ENCODE data around the gene RAD18.

RAD18 gene

DNA sequence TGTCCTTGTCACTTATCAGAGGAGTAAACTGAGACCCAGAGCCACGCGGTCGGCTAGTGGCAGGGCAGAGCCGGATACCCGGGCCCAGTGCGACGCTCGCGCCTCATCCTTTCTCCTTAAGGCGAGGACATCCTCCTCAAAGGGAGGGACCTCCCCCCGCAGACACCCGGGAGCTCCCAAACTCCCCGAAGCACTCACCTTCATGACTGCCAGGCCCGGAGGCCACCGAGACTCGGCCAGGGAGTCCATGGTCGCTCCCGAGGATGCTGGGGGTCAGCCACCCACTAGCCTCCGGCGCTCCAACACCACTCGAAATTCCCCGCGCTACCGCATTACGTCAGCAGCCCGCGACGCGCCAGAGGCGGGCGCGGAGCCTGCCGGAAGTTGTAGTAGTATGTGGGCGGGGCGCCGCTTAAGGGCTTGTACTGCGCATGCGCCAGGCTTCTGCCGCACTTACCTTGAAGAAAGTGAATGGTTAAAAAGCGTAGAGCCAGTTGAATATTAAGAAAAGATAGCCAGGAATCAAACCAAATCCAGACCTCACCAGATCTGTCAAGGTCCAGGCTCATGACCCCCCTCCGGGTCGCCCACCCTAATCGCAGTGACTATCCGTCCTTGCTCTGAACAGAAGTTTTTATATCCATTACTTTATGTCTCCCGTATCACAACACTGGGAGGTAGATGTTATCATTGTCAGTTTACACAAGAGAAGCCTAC lies at the start of gene RAD18:
RAD18 (minus strand) TSS at position 336 of the 717 bp plus-strand sequence; CDS start at position 249, 87 bp downstream.
- peak; percentile 89 for DNase-seq

- DNase-seq = no peak
Observed at GRCh38 chr3:9012521-9012920, 49.2 kb upstream of the RAD18 start.

- no peak for DNase-seq
Observed at GRCh38 chr3:9009976-9010545, 46.8 kb upstream of the RAD18 start.

GRCh38 chr3:9008550-9009255 lies 45.4 kb upstream of the RAD18 start:
- DNase-seq = no peak

DNA sequence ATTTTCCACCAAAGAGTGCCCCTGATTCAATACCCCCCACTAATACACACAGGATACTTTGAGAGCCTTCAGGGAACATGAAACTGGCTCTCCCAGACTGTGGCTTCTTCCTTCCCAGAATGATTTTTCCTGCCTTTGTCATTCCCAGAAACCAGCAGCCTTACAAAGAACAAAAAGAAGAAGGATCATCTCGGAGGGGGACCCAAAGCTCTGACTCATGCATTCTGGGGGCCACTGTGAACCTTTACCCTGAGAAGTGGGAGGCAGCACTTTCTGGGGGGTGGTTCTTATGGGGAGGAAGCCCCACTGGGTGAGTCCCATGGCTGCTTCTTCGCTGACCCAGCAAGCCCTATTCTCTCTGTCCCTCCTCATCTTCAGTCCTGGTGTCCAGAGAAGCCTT lies 44.7 kb upstream of the RAD18 start:
- no peak for DNase-seq

DNA sequence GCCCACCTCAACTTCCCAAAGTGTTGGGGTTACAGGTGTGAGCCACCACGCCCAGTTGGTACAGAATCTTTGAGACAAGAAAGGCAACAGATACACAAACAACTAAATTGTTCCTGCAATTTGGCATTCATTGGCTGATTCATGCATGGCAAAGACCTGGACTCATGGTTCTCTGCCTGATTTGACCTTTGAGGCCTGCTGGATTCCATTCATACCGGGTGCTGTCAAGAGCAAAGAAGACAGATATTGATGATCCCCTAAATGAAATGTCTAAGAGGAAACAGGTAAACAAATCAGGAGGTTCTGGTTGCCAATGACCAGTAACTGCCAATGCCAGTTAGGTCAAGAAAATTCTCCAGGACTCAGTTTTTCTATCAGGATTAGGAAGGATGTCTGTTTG lies 43.9 kb upstream of the RAD18 start:
- DNase-seq = no peak

- DNase-seq = no peak
Observed at GRCh38 chr3:9000041-9000440, 36.8 kb upstream of the RAD18 start.

DNA sequence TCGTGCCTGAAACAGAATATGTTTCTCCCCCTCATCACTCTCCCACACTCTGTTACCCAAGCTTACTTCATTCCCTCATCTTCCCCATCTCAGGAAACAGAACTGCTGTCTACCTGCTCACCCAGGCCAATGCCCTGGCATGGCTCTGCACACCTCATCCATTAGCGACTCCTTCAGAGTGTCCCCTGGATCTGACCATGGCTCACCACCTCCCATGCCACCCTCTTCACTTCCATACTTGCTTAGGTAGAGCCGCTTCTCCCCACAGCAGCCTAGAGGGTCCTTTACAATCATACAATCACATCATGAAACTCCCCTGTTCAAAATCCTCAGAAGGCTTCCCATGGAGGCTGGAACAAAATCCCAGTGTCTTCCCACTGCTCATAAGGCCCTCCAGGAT lies 33.9 kb upstream of the RAD18 start:
- no peak for DNase-seq

- DNase-seq = peak; percentile 74
Observed at GRCh38 chr3:8996681-8997121, 33.4 kb upstream of the RAD18 start.

DNA sequence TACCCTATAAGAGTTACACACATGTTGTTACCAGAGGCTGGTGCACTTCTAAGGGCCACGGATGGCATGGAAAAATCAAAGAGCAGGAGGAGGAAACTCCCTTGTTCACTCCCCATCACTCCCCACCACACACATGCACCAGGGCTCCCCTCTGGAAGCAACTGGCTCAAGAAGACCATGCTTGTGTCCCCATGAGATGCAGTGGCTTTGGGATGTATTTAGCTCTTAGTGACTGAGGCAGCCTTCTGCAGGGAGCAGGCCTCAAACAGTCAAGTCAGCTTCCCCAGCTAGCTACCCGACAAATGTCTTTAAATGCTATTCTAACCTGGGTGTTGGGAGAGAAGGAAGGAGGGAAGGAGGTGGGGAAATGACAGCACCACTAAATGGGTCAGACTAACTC lies 32.9 kb upstream of the RAD18 start:
- DNase-seq = no peak

GRCh38 chr3:8994226-8994625 lies 31.0 kb upstream of the RAD18 start:
- no peak for DNase-seq

DNA sequence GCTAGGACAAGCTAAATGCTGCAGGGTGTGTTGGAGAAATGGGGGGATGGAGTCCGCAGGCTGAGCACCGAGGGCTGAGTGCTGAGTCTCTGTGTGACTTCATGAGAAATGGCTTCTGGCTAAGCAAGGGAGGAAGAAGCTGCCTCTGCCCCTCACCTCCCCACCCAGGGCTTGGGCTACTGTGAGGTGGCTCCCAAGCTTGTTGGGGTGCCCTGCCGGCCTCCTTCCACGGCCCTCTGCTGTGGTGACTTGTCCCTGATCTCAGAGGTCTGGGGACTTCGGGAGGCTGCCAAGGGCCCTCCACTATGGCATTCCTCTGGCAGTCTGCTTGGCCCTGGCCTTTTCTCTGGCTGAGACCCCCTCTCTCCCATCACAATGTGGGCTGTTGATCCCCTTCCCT lies 30.1 kb upstream of the RAD18 start:
- no peak for DNase-seq

DNA sequence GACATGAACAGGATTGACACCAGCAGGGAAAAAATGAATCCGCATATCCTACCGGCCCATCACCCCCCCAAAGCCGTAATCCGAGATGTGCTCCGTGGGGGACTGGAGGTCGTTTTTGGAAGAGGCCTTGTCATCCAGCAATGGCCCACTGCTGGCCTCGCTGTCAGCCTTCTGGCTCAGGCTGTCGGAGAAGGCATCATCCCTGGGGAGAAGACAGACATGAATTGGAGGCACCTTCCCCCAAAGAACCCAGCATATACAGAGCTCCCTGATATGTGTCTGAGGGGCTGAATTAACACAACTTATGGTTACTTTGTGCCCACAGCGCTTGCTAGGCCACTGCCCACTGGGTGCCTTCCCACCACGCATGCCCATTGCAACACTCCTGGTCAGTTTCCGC lies 29.6 kb upstream of the RAD18 start:
- DNase-seq = no peak

- no peak for DNase-seq
Observed at GRCh38 chr3:8992199-8992598, 28.9 kb upstream of the RAD18 start.

DNA sequence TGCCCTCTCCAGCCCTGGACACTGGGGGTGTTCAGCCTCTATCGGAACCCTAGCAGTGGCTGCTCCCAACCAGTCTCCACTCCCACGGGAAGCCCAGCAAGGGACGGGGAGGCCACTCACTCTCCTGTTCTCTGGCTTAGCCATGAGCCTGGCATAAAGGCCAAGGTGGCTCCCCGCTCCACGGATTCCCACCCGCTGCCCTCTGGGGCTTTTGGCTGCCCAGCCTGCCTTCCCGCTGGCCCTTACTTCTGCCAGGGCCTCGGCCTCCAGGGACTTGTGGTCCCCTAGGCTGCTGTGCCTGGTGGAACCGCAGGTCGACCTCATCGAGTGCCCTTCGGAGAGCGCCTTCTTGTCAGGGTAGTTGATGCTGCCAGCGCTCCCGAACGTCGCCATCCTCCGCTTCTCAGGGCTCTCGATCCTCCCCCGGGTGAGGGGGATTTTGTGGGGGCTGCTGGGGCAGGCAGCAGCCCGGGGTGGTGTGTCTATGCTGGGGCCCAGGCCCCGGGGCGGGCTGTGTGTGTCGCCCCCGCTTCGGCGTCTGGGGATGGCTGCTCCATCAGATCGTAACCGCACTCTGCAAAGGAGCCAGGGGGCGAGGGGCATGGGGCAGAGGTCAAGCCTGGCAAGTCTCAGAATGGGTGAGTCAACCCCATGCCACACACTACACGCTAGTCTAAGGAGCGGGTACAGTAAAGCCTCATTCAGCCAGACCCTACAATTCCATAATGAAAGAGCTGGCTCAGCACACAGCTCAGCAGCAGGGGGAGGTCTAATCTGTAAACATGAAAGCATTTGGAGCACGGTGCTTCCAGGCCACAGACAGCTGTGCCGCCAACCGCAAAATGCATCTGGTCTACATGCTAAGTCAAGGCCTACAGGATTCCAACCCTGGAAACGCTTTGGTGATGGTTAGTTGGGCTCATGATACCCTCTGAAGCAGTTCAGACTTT lies 27.3 kb upstream of the RAD18 start:
- DNase-seq = no peak

DNA sequence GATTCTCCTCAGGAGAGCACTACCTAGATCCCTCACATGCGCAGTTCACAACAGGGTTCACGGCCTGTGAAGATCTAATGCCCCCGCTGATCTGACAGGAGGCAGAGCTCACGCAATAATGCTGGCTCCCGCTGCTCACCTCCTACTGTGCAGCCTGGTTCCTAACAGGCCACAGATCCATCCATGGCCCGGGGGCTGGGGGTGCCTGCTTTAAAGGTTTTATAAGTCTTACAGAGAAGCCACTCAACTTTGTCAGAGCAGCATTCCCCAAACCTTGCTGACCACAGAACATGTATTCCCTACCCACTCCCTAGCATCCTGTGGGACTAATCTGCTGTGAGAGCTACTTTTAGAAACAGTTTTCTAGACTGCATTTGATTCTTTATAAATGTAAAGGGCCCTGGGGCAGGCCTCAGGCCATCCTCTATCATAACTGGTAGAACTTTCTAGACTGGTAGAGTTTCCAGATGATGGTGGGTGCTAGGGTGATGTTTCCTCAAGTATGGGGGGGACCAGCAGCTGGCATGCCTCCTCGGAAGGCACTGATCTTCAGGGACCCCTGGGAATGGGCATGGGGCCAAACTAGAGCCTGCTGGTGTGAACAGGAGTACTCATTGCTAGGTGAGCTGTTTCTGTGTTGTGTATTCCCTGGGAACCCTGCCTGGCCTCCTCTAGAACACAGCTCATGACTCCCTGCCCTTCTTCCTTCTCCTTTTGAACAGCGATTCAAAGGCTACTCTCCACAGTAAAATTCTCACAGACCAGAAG lies 25.7 kb upstream of the RAD18 start:
- no peak for DNase-seq

GRCh38 chr3:8988384-8988655 lies 25.0 kb upstream of the RAD18 start:
- no peak for DNase-seq

- peak; percentile 79 for DNase-seq
Observed at GRCh38 chr3:8987645-8988383, 24.5 kb upstream of the RAD18 start.

DNA sequence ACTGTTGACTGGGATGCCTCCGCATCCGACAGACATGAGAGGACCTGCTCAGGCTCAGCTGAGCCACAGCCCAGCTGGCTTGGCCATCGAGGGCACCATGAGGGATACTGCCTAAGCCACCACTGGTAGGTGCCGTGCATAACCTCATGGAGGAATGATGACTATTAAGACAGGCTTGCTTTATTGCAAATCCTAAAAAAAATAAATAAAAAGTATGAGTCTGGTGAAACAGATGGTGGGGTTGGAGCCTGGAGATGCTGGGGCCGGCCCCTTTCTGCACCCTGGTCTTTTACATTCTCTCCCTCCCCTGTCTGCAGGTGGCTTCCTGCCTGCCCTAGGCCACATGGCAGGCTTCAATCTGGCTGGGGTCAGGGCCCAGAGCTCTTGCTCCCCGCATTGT lies 24.0 kb upstream of the RAD18 start:
- DNase-seq = no peak

DNA sequence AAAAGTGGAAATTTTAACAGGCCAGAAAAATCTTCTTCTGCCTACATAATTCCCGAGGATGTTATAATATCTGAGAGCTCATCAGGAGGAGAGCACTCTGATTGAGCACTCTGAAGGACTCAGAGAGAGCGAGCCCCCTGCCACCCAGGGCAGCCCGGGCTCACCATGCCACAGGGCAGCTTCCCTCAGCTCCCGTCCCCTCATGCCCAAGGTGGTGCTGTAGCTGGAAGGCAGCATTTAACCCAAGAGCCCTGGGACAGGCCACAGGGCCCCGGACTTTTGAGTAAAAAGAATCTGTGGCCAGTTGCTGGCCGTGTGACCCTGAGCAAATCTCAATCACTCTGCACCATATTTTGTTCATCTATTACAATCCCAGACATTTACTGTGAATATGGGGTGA lies 23.5 kb upstream of the RAD18 start:
- no peak for DNase-seq

DNA sequence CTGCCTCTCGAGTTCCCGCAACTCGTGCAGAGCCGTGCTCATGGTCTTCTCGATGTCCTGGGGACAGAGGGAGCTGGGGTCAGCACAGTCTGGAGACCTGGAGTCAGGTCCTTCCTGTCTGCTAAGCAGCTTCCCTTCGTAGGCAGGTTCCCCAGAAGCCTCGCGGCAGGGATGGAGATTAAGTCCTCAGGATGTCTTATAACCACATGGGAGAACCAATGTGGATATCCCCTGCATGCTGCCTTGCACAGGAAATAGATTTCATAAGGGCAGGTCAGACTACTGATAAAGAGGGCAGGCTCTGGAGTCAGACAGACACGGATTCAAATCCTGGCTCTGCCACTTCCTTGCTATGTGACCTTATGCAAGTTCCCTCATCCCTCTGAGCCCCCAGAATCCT lies 22.6 kb upstream of the RAD18 start:
- no peak for DNase-seq

DNA sequence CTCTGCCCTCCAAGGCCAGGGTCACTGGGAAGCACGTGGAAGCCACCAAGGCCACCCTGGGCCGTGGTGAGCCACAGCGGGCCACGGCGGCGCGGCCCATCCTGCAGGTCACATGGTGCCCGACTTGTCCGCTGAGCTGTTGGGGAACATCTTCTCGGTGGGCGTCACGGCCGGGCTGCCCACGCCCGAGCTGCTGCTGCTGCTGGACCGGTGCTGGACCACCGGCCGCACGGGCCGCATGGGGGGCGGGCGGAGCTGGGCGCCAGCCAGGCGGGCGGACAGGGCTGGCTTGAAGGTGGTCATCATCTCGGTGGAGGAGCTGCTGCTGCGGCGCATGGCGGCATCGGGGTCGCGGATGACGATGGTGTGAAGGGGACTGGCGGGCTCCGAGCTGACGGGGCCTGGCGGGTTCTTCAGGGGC lies 22.1 kb upstream of the RAD18 start:
- no peak for DNase-seq

Data from midbrain (tissue), 1 donor.